ENCODE measurements around the gene OSMR.

DNA sequence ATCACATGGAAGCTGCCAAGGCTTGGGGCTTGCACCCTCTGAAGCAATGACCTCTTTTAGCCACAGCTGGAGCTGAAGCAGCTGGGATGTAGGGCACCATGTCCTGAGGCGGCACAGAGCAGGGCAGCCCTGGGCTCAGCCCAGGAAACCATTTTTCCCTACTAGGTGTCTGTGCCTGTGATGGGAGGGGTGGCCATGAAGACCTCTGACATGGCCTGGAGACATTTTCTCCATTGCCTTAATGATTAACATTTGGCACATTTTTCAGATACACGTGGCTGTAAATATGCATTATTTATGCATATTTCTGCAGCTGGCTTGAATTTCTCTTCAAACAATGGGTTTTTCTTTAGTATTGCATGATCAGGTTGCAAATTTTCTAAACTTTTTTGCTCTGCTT is 81.7 kb downstream of the OSMR start:
- TF ChIP-seq EZH2 (IDR thresholded peaks at IDR 0.05) = no peak
- TF ChIP-seq, protein P1, sequence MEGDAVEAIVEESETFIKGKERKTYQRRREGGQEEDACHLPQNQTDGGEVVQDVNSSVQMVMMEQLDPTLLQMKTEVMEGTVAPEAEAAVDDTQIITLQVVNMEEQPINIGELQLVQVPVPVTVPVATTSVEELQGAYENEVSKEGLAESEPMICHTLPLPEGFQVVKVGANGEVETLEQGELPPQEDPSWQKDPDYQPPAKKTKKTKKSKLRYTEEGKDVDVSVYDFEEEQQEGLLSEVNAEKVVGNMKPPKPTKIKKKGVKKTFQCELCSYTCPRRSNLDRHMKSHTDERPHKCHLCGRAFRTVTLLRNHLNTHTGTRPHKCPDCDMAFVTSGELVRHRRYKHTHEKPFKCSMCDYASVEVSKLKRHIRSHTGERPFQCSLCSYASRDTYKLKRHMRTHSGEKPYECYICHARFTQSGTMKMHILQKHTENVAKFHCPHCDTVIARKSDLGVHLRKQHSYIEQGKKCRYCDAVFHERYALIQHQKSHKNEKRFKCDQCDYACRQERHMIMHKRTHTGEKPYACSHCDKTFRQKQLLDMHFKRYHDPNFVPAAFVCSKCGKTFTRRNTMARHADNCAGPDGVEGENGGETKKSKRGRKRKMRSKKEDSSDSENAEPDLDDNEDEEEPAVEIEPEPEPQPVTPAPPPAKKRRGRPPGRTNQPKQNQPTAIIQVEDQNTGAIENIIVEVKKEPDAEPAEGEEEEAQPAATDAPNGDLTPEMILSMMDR (IDR thresholded peaks at IDR 0.05) = no peak
